ENCODE results near the gene DGKI.

GRCh38 chr7:137682596-137682995 lies 164.2 kb downstream of the DGKI start:
- TF ChIP-seq TCF7L2 (IDR thresholded peaks at IDR 0.05; ENCODE audit: low read depth, low read length) (no peak), CTCF (IDR thresholded peaks at IDR 0.05) (no peak), POLR2AphosphoS5 (IDR thresholded peaks at IDR 0.05; ENCODE audit: low read depth, low read length) (no peak), SIN3A (IDR thresholded peaks at IDR 0.05; ENCODE audit: borderline replicate concordance, insufficient read depth, low read depth, low read length) (no peak)
